HG02884 (cell line): ENCODE measurements around the gene SPTBN4.
"Not testable (repeated sequence)": the region's sequence is repeated elsewhere in the genome, so short reads cannot be mapped to it uniquely, and the experiment has no call there.

Experiments
- ATAC-seq: cut with Tn5 transposase; IDR thresholded peaks from one replicate; pipeline ENCODE4 v1.9.1; 2021; ENCODE audit warnings: mild to moderate bottlenecking, moderate library complexity; ENCODE audit not compliant: unreplicated experiment

SPTBN4 gene

GRCh38 chr19:40559394-40559793, 92.6 kb downstream of the SPTBN4 start:
- ATAC-seq: no peak

GRCh38 chr19:40560092-40560507, 93.3 kb downstream of the SPTBN4 start:
- ATAC-seq: no peak

GRCh38 chr19:40561947-40562346, 95.1 kb downstream of the SPTBN4 start:
- no peak for ATAC-seq

- ATAC-seq: not testable (repeated sequence)
Observed at GRCh38 chr19:40564535-40564934, 97.7 kb downstream of the SPTBN4 start.

- ATAC-seq: no peak
Observed at GRCh38 chr19:40565355-40565754, 98.6 kb downstream of the SPTBN4 start.

- ATAC-seq: no peak
Observed at GRCh38 chr19:40565910-40566495, 99.2 kb downstream of the SPTBN4 start.

GRCh38 chr19:40567040-40567749, 100.4 kb downstream of the SPTBN4 start:
- no peak for ATAC-seq

GRCh38 chr19:40567750-40568494, 101.1 kb downstream of the SPTBN4 start:
- ATAC-seq: no peak

DNA sequence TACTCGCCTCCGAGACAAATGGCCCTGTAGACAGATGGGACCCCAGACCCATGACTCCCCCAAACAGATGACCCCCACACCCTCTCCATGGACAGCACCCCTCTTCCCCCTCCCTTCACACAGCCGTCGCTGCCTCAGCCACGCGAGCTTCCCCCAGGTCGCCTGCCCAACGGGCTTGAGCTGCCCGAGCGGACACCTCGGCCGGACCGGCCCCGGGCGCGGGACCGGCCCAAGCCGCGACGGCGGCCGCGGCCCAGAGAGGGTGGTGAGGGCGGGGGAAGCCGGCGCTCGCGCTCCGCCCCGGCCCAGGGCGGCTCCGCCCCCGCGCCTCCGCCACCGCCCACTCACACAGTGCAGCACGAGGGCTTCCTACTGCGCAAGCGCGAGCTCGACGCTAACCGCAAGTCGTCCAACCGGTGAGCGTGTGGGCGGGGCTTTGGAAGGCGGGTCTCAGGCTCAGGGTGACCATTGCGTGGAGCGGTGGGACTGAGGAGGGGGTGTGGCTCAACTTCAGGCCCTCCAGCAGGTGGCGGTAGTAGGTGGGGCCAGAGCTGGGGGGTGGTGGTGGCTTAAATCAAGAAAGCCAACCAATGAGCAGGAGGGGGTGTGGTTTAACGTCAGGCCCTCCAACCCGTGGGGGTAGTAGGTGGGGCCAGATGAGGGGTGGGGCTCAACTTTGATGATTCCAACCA, 103.7 kb downstream of the SPTBN4 start:
- peak; percentile 80 for ATAC-seq

GRCh38 chr19:40571005-40571318, 104.2 kb downstream of the SPTBN4 start:
- ATAC-seq: no peak

- ATAC-seq: no peak
Observed at GRCh38 chr19:40571831-40572495, 105.2 kb downstream of the SPTBN4 start.

DNA sequence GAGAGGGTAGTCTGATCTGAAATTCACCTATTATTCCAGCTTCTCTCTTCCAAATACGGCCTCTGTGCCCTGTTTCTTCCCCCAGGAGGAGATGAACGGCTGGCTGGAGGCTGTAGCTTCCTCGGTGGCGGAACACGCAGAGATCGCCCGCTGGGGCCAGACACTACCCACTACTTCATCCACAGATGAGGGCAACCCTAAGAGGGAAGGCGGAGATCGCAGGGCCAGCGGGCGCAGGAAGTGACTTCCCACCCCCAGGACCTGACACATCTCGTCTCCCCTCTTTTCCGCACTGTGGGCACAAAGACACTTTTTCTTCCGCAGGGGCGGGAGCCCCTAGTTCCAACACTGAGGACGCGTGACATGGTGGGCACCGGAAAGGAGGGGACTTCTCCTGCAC, 108.5 kb downstream of the SPTBN4 start:
- ATAC-seq: no peak

GRCh38 chr19:40576151-40576584, 109.4 kb downstream of the SPTBN4 start:
- ATAC-seq: peak; percentile 10

GRCh38 chr19:40576585-40577451, 110.0 kb downstream of the SPTBN4 start, which contains the start of gene SHKBP1:
TSS of gene SHKBP1 (plus strand) at chr19:40576873. CDS start at chr19:40576900, 27 bp downstream.
- ATAC-seq: peak; percentile 96

GRCh38 chr19:40578442-40578908, 111.7 kb downstream of the SPTBN4 start:
- ATAC-seq: no peak

DNA sequence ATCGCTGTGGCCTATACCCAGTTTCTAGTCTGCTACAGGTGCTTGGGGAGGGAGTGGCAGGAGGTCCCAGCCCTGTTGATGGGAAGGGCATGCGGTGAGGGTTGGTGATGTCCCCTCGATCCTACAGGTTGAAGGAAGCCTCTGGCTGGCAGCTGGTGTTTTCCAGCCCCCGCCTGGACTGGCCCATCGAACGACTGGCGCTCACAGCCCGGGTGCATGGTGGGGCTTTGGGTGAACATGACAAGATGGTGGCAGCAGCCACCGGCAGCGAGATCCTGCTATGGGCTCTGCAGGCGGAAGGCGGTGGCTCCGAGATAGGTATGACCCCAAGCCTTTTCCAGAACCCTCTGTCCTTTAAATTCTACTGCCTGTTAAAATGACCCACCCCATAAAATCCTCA, 113.8 kb downstream of the SPTBN4 start:
- no peak for ATAC-seq

- ATAC-seq: no peak
Observed at GRCh38 chr19:40581531-40581930, 114.7 kb downstream of the SPTBN4 start.

GRCh38 chr19:40582467-40582866, 115.7 kb downstream of the SPTBN4 start:
- ATAC-seq: no peak

GRCh38 chr19:40583283-40583682, 116.5 kb downstream of the SPTBN4 start:
- ATAC-seq: no peak

- ATAC-seq: no peak
Observed at GRCh38 chr19:40584007-40584406, 117.2 kb downstream of the SPTBN4 start.
